Esophagus squamous epithelium (tissue), 4 donors: ENCODE measurements around the gene CTAGE8.
"Not testable (repeated sequence)": the region's sequence is repeated elsewhere in the genome, so short reads cannot be mapped to it uniquely, and the experiment has no call there.

Experiments used
- CTCF ChIP-seq, 6 experiments: fragments of 450-650 bp in 4 of 6; fragments of 200-600 bp in 2 of 6; sonication (generic) in 2 of 6; IDR thresholded peaks; one replicate each; pipeline ENCODE4 v1.5.1; 2016 to 2019; ENCODE audit warnings: antibody characterized with exemption in 6 of 6, mild to moderate bottlenecking in 4 of 6, moderate library complexity in 4 of 6
- POLR2A ChIP-seq, 4 donors: fragments of 450-650 bp; IDR thresholded peaks; one replicate each; pipeline ENCODE4 v1.6.1; 2017; ENCODE audit warnings: antibody characterized with exemption in 4 of 4, mild to moderate bottlenecking in 4 of 4, moderate library complexity in 3 of 4

GRCh38 chr7:144239365-144239764 lies 29.7 kb downstream of the CTAGE8 start, which contains the start of gene OR2A42:
- not testable (repeated sequence) for TF ChIP-seq CTCF, POLR2A (IDR thresholded peaks at IDR 0.05)
